SK-N-MC (cell line): ENCODE data around the gene BCOR.

ENCODE experiments used
- EZH2 ChIP-seq: fragments of 200-600 bp; sonication (generic); IDR thresholded peaks from one replicate; pipeline ENCODE4 v1.6.1; 2017; ENCODE audit warnings: antibody characterized with exemption
- FOXP2 ChIP-seq: optimal IDR thresholded peaks from 2 replicates; pipeline ENCODE3; 2011; ENCODE audit warnings: mild to moderate bottlenecking, moderate library complexity; ENCODE audit not compliant: insufficient read depth; ENCODE audit errors: extremely low read length, control extremely low read depth
- POLR2AphosphoS5 ChIP-seq: IDR thresholded peaks from 2 replicates; pipeline ENCODE4 v1.6.1; 2012; ENCODE audit warnings: mild to moderate bottlenecking, low read depth, low read length, borderline replicate concordance

DNA sequence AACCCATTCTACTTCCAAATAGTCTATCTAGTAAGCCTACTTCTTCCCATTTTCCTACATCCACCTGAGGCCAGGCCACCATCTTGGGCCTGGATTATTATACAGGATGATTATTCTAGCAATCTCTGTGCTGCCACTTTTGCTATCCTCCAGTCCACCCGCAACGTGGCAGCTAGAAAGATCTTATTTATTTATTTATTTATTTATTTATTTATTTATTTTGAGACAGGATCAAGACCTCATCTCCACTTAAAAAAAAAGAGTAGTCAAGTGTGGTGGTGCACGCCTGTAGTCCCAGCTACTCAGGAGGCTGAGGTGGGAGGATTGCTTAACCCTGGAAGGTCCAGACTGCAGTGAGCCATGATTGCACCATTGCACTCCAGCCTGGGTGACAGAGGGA, 15.2 kb upstream of the BCOR start:
- no peak for TF ChIP-seq FOXP2
- TF ChIP-seq EZH2, result no peak
- TF ChIP-seq POLR2AphosphoS5, result no peak
